ENCODE data around the gene JTB. TPM values are rescaled to one million over a fixed set of nuclear protein-coding genes. Genes with fewer than 3 reads are reported as not detected.
A peak's percentile ranks its signal among the peaks of the same experiment; 100 is the strongest.

Gene JTB
- polyA plus RNA-seq, 2 of the 4 experiments (the other 2 are of a cell fraction): 106 to 162 TPM

DNA sequence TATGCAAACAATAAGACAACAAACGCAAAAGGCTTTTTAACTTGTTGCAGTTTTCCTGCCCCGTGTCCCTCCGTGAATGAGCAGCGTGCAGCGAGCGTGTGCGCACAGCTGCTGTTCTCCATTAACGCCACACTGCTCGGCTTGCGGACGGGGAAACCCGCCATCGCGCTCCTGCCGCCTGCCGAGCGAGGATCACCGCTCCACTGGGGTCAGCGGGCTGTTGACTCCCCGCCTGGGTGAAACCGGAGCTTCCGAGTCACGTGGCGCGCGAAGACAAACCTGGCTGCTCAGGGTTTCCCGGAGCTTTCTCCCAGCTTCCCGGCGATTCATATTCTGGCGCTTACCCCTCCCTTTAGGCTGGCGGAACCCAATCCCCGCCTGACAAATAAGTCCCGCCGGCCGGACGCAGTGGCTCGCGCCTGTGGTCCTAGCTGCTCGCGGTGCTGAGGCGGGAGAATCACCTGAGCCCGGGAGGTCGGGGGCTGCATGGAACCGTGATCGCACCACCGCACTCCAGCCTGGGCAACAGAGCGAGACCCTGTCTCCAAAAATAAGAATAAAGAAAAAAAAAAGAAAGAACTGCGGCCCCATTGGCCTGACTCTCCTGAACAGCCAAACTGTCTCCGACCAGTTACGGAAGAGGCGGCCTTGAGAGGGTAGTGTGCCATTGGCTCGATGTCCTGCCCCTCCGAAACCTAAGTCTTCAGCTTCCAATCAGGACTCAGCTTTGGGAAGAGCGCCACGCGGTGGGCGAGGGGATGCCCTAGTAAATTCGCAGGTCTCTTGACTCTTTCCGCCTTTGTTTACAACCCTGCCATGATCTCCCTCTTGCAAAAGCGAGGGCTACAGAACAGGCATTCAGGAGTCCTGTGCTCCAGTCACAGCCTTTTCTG, 10.1 kb downstream of the JTB start, which contains the start of gene CREB3L4 (continued):
- TF ChIP-seq RNF2 (IDR thresholded peaks at IDR 0.05; ENCODE audit: borderline replicate concordance, low read depth) (no peak), CBX8 (IDR thresholded peaks at IDR 0.05) (no peak), JUN (IDR thresholded peaks at IDR 0.05) (peak; percentile 58 to 72; a peak in 3 of 5 replicates), RARB (CRISPR knock-in tag; IDR thresholded peaks at IDR 0.05) (no peak), FOXS1 (CRISPR knock-in tag; IDR thresholded peaks at IDR 0.05) (no peak), FOSL2 (IDR thresholded peaks at IDR 0.05) (no peak), FOSL2 (CRISPR knock-in tag; IDR thresholded peaks at IDR 0.05) (no peak), CBX2 (IDR thresholded peaks at IDR 0.05; ENCODE audit: borderline replicate concordance, low read depth) (no peak), POLR2AphosphoS2 (conservative IDR thresholded peaks at IDR 0.05; ENCODE audit: low read length) (no peak), ZSCAN20 (CRISPR knock-in tag; IDR thresholded peaks at IDR 0.05) (no peak), FOSB (CRISPR knock-in tag; IDR thresholded peaks at IDR 0.05) (no peak), PHF8 (IDR thresholded peaks at IDR 0.05; ENCODE audit: borderline replicate concordance, low read depth) (peak; percentile 55; the same call in 1 of the 2 replicates), ZNF302 (CRISPR knock-in tag; IDR thresholded peaks at IDR 0.05) (no peak), KDM5A (IDR thresholded peaks at IDR 0.05) (peak; percentile 54), KDM1A (IDR thresholded peaks at IDR 0.05; ENCODE audit: low read depth) (no peak), CHD2 (IDR thresholded peaks at IDR 0.05; ENCODE audit: low read length, partially characterized antibody) (no peak), HEYL (CRISPR knock-in tag; IDR thresholded peaks at IDR 0.05) (no peak), BHLHE40 (IDR thresholded peaks at IDR 0.05; ENCODE audit: low read depth, low read length) (no peak), HOXB13 (CRISPR knock-in tag; IDR thresholded peaks at IDR 0.05; ENCODE audit: low read depth) (no peak), SREBF2 (IDR thresholded peaks at IDR 0.05) (no peak), HOXB5 (CRISPR knock-in tag; IDR thresholded peaks at IDR 0.05) (no peak), RAD21 (conservative IDR thresholded peaks at IDR 0.05 in 1 of 2, IDR thresholded peaks at IDR 0.05 in 1 of 2) (no peak; a peak in 1 of 5 replicates), TFCP2L1 (CRISPR knock-in tag; IDR thresholded peaks at IDR 0.05) (0 out of 2 replicates have a peak, but pooled peaks have one; percentile 11), NR3C1 (IDR thresholded peaks at IDR 0.05) (no peak), SMC3 (IDR thresholded peaks at IDR 0.05) (no peak), EP300 (IDR thresholded peaks at IDR 0.05) (no peak), EHF (CRISPR knock-in tag; IDR thresholded peaks at IDR 0.05) (no peak), CHD4 (IDR thresholded peaks at IDR 0.05; ENCODE audit: borderline replicate concordance) (no peak)
- TF ChIP-seq, protein P1, sequence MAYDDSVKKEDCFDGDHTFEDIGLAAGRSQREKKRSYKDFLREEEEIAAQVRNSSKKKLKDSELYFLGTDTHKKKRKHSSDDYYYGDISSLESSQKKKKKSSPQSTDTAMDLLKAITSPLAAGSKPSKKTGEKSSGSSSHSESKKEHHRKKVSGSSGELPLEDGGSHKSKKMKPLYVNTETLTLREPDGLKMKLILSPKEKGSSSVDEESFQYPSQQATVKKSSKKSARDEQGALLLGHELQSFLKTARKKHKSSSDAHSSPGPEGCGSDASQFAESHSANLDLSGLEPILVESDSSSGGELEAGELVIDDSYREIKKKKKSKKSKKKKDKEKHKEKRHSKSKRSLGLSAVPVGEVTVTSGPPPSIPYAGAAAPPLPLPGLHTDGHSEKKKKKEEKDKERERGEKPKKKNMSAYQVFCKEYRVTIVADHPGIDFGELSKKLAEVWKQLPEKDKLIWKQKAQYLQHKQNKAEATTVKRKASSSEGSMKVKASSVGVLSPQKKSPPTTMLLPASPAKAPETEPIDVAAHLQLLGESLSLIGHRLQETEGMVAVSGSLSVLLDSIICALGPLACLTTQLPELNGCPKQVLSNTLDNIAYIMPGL (CRISPR knock-in tag; IDR thresholded peaks at IDR 0.05; ENCODE audit: borderline replicate concordance): no peak
- TF ChIP-seq, protein P2, sequence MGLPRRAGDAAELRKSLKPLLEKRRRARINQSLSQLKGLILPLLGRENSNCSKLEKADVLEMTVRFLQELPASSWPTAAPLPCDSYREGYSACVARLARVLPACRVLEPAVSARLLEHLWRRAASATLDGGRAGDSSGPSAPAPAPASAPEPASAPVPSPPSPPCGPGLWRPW (IDR thresholded peaks at IDR 0.05): no peak
- TF ChIP-seq, protein P3, sequence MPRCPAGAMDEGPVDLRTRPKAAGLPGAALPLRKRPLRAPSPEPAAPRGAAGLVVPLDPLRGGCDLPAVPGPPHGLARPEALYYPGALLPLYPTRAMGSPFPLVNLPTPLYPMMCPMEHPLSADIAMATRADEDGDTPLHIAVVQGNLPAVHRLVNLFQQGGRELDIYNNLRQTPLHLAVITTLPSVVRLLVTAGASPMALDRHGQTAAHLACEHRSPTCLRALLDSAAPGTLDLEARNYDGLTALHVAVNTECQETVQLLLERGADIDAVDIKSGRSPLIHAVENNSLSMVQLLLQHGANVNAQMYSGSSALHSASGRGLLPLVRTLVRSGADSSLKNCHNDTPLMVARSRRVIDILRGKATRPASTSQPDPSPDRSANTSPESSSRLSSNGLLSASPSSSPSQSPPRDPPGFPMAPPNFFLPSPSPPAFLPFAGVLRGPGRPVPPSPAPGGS (IDR thresholded peaks at IDR 0.05): peak; percentile 68; the same call in 1 of the 3 replicates
- TF ChIP-seq, protein P4, sequence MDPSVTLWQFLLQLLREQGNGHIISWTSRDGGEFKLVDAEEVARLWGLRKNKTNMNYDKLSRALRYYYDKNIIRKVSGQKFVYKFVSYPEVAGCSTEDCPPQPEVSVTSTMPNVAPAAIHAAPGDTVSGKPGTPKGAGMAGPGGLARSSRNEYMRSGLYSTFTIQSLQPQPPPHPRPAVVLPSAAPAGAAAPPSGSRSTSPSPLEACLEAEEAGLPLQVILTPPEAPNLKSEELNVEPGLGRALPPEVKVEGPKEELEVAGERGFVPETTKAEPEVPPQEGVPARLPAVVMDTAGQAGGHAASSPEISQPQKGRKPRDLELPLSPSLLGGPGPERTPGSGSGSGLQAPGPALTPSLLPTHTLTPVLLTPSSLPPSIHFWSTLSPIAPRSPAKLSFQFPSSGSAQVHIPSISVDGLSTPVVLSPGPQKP (IDR thresholded peaks at IDR 0.05; ENCODE audit: low read depth, low read length): no peak
- TF ChIP-seq, protein P5, sequence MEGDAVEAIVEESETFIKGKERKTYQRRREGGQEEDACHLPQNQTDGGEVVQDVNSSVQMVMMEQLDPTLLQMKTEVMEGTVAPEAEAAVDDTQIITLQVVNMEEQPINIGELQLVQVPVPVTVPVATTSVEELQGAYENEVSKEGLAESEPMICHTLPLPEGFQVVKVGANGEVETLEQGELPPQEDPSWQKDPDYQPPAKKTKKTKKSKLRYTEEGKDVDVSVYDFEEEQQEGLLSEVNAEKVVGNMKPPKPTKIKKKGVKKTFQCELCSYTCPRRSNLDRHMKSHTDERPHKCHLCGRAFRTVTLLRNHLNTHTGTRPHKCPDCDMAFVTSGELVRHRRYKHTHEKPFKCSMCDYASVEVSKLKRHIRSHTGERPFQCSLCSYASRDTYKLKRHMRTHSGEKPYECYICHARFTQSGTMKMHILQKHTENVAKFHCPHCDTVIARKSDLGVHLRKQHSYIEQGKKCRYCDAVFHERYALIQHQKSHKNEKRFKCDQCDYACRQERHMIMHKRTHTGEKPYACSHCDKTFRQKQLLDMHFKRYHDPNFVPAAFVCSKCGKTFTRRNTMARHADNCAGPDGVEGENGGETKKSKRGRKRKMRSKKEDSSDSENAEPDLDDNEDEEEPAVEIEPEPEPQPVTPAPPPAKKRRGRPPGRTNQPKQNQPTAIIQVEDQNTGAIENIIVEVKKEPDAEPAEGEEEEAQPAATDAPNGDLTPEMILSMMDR (IDR thresholded peaks at IDR 0.05): peak; percentile 29; the same call in 1 of the 3 replicates
- TF ChIP-seq, protein P6, sequence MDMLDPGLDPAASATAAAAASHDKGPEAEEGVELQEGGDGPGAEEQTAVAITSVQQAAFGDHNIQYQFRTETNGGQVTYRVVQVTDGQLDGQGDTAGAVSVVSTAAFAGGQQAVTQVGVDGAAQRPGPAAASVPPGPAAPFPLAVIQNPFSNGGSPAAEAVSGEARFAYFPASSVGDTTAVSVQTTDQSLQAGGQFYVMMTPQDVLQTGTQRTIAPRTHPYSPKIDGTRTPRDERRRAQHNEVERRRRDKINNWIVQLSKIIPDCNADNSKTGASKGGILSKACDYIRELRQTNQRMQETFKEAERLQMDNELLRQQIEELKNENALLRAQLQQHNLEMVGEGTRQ (IDR thresholded peaks at IDR 0.05): peak; percentile 95
- TF ChIP-seq, protein P7, sequence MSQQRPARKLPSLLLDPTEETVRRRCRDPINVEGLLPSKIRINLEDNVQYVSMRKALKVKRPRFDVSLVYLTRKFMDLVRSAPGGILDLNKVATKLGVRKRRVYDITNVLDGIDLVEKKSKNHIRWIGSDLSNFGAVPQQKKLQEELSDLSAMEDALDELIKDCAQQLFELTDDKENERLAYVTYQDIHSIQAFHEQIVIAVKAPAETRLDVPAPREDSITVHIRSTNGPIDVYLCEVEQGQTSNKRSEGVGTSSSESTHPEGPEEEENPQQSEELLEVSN (IDR thresholded peaks at IDR 0.05; ENCODE audit: borderline replicate concordance, low read depth): peak; percentile 89
